ENCODE data around the gene ME3. TPM values are rescaled to one million over a fixed set of nuclear protein-coding genes. Genes with fewer than 3 reads are reported as not detected.

Gene ME3
- total RNA-seq, 6 experiments from 2014 or later = 1.9 to 8.5 (median 4.6) TPM

DNA sequence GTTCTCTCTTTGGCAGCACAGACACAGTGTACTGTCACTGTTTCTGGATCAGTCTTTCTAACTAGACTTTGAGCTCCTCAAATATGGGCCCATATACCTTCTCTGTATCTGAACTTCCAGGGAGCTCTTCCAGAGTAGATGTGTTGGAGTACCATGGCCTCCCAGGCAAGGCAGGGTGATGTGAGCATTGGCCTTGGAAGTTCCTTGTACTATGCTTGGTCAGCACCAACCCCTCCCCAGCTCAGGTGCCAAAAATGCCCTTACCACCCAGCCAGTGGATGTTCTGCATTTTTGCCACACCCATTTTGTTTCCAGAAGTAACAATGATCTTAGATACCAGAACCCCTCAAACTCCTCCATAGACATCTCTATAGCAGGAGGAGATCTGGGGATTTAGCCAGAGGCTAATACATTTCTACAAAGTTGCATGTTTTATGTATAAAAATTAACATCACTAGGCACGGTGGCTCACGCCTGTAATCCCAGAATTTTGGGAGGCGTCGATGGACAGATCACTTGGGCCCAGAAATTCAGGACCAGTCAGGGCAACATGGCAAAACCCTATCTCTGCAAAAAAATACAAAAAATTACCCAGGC is 165.1 kb downstream of the ME3 start:
- Histone ChIP-seq H3K4me3 (no peak overlapping the region), H3K9me3 (no peaks in the 10 kb centered on the region), H3K4me1 (peaks cover 0 to 25% (median 11%) of the 10 kb centered on the region in 4 donors), H3K27ac (no peak overlapping the region), H3K27me3 (no peaks in the 10 kb centered on the region), H3K36me3 (no peaks in the 10 kb centered on the region)
- DNase-seq (no peak), ATAC-seq (no peak)
- intact Hi-C loops (cut with DNase I) = no loop called here
- TF ChIP-seq, protein P1, sequence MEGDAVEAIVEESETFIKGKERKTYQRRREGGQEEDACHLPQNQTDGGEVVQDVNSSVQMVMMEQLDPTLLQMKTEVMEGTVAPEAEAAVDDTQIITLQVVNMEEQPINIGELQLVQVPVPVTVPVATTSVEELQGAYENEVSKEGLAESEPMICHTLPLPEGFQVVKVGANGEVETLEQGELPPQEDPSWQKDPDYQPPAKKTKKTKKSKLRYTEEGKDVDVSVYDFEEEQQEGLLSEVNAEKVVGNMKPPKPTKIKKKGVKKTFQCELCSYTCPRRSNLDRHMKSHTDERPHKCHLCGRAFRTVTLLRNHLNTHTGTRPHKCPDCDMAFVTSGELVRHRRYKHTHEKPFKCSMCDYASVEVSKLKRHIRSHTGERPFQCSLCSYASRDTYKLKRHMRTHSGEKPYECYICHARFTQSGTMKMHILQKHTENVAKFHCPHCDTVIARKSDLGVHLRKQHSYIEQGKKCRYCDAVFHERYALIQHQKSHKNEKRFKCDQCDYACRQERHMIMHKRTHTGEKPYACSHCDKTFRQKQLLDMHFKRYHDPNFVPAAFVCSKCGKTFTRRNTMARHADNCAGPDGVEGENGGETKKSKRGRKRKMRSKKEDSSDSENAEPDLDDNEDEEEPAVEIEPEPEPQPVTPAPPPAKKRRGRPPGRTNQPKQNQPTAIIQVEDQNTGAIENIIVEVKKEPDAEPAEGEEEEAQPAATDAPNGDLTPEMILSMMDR (IDR thresholded peaks at IDR 0.05) = no peak
- no peak for TF ChIP-seq POLR2A (IDR thresholded peaks at IDR 0.05)
- WGBS (ENCODE audit: insufficient coverage, low coverage, low lambda C conversion rate, missing lambda C conversion rate) = 100% methylated on average over 4 of the region's 4 CpGs

DNA sequence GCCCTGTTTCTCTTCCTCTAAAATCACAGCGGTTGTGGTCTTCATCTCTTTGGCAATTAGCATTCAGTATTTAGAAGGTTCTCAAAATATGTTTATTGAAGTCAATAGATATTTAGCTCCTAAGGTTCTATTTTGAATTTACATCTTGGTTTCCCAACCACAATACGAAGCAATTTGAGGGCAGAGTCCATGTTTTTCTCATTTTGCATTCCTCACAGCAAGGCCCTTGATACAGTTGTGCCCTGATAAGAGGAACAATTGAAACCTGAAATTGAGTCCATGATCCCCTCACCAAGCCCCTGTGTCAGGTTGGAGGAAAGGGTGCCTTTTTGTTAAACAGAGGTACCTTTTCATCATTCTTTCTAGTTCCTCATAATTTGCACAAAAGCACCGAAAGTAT is 166.2 kb downstream of the ME3 start:
- Histone ChIP-seq H3K9me3 (no peaks in the 10 kb centered on the region), H3K27ac (no peak overlapping the region), H3K27me3 (no peaks in the 10 kb centered on the region), H3K4me1 (peaks cover 0 to 25% (median 11%) of the 10 kb centered on the region in 4 donors), H3K36me3 (no peaks in the 10 kb centered on the region), H3K4me3 (no peak overlapping the region)
- TF ChIP-seq, protein P1 (IDR thresholded peaks at IDR 0.05) = no peak
- no peak for TF ChIP-seq POLR2A (IDR thresholded peaks at IDR 0.05)
- intact Hi-C loops (cut with DNase I) = no loop called here
- DNase-seq = no peak
- no peak for ATAC-seq
- WGBS (ENCODE audit: insufficient coverage, low coverage, low lambda C conversion rate, missing lambda C conversion rate) = 72% methylated on average over 3 of the region's 3 CpGs

DNA sequence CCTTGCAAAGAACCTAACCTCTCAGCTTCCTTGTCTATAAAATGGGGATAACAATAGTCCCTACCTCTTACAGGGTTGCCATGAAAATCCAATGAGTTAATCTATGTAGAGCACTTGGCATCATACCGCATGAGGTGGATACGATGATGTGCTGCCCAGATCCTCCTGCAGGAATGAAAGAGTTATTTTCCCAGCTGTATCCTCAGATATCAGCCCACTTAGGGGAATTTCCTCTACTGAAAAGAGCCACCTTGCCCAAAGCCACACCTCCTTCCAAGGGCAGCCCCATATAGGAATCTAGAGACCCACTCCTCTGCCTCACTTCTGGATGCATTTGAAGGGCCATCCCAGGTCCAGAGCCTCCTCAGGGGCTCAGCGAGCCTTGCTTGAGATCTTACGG is 169.3 kb downstream of the ME3 start:
- Histone ChIP-seq H3K4me3 (no peak overlapping the region), H3K9me3 (no peaks in the 10 kb centered on the region), H3K36me3 (no peaks in the 10 kb centered on the region), H3K4me1 (peaks cover 0 to 18% (median 6%) of the 10 kb centered on the region in 4 donors), H3K27me3 (no peaks in the 10 kb centered on the region), H3K27ac (no peak overlapping the region)
- WGBS (ENCODE audit: insufficient coverage, low coverage, low lambda C conversion rate, missing lambda C conversion rate) = 97% methylated on average over 3 of the region's 4 CpGs
- ATAC-seq (no peak), DNase-seq (no peak)
- intact Hi-C loops (cut with DNase I) = no loop called here
- TF ChIP-seq, protein P1 (IDR thresholded peaks at IDR 0.05) = no peak
- no peak for TF ChIP-seq POLR2A (IDR thresholded peaks at IDR 0.05)

DNA sequence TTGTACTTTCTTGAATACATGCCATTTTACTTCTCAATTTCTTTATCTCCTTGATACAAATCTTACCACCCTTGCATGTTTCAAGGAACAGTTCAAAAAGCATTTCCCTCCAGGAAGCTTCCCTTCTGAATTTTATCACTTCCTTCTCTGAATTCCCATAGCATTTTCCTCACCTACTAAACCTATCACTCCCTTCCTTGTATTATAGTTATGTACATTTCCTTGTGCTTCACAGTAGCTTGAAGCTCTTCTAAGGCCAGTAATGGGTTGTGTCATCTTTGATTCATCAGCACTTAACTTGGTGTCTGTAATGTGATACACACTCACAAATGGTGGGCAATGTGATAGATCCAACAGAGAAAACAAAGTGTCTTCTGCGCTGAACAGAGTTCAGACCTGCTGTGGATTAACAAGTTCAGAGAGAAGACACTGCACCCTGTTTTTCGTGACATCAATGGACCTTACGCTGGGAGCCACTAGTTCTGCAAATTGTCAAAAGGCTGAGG is 170.2 kb downstream of the ME3 start:
- intact Hi-C loops (cut with DNase I) = no loop called here
- H3K4me3 ChIP-seq = no peak overlapping the region
- H3K36me3 ChIP-seq = no peaks in the 10 kb centered on the region
- DNase-seq = no peak
- no peak overlapping the region for H3K27ac ChIP-seq
- 92% methylated on average over 3 of the region's 3 CpGs for WGBS (ENCODE audit: insufficient coverage, low coverage, low lambda C conversion rate, missing lambda C conversion rate)
- H3K4me1 ChIP-seq = peaks cover 0 to 15% (median 2%) of the 10 kb centered on the region in 4 donors
- no peak for ATAC-seq
- no peaks in the 10 kb centered on the region for H3K27me3 ChIP-seq
- no peak for TF ChIP-seq POLR2A (IDR thresholded peaks at IDR 0.05)
- TF ChIP-seq, protein P1 (IDR thresholded peaks at IDR 0.05) = no peak
- H3K9me3 ChIP-seq = no peaks in the 10 kb centered on the region

Measured in right lobe of liver (tissue), 6 donors.